Upper lobe of left lung (tissue), 6 donors: ENCODE data around the gene IFNA7. TPM values are rescaled to one million over a fixed set of nuclear protein-coding genes. Genes with fewer than 3 reads are reported as not detected.
A peak's percentile ranks its signal among the peaks of the same experiment; 100 is the strongest.

Experiments
- ATAC-seq, 2 donors: fragments of 200-7000 bp; cut with Tn5 transposase; one replicate each; pipeline ENCODE4 v1.9.1; 2022; ENCODE audit warnings: mild to moderate bottlenecking in 2 of 2, moderate library complexity in 2 of 2; ENCODE audit not compliant: low FRiP score in 2 of 2
- DNase-seq, 2 donors: peaks; one replicate each; pipeline ENCODE4 v3.0.0-alpha.2; 2019 to 2020
- H3K27ac ChIP-seq, 4 donors: fragments of 200-600 bp; sonication (generic); one replicate each; pipeline ENCODE4 v1.5.1; 2016 to 2019
- H3K27me3 ChIP-seq, 4 donors: fragments of 200-600 bp; sonication (generic); one replicate each; pipeline ENCODE4 v1.5.1; 2017 to 2019
- H3K36me3 ChIP-seq, 4 donors: fragments of 200-600 bp; sonication (generic); one replicate each; pipeline ENCODE4 v1.5.1; 2016 to 2019
- H3K4me1 ChIP-seq, 4 donors: fragments of 200-600 bp; sonication (generic); one replicate each; pipeline ENCODE4 v1.5.1; 2018 to 2019
- H3K4me3 ChIP-seq, 4 donors: fragments of 200-600 bp; sonication (generic); one replicate each; pipeline ENCODE4 v1.5.1; 2017 to 2019; ENCODE audit warnings: mild to moderate bottlenecking in 2 of 4, moderate library complexity in 1 of 4
- H3K9me3 ChIP-seq, 4 donors: fragments of 200-600 bp; sonication (generic); one replicate each; pipeline ENCODE4 v1.5.1; 2018 to 2019
- CTCF ChIP-seq, 6 experiments: fragments of 450-650 bp in 4 of 6; fragments of 200-600 bp in 2 of 6; sonication (generic) in 2 of 6; IDR thresholded peaks; one replicate each; pipeline ENCODE4 v1.5.1; 2016 to 2019; ENCODE audit warnings: antibody characterized with exemption in 6 of 6
- EP300 ChIP-seq, 4 donors: sonication (generic); formaldehyde crosslinking; IDR thresholded peaks; one replicate each; pipeline ENCODE4 v1.5.1; 2017; ENCODE audit warnings: antibody characterized with exemption in 4 of 4, control low read depth in 2 of 4
- POLR2A ChIP-seq, 4 donors: fragments of 450-650 bp; IDR thresholded peaks; one replicate each; pipeline ENCODE4 v1.5.1; 2016 to 2017; ENCODE audit warnings: antibody characterized with exemption in 4 of 4, mild to moderate bottlenecking in 2 of 4
- POLR2AphosphoS5 ChIP-seq, 2 donors: sonication (generic); formaldehyde crosslinking; IDR thresholded peaks; one replicate each; pipeline ENCODE4 v1.5.1; 2017; ENCODE audit warnings: antibody characterized with exemption in 2 of 2
- WGBS, 2 donors: methylation state at CpG; one replicate each; pipeline ENCODE4 v1.1.5; 2017 to 2018; 5-methylcytosine and 5-hydroxymethylcytosine counted together
- total RNA-seq, 6 donors: library from RNA; depleted of rRNA in 4 of 6; stranded (reverse); fragments of >200 nt in 4 of 6; gene quantifications; one replicate each; pipeline versions ENCODE4 v1.1.0 to v1.2.1, GENCODE V29; 2016 to 2021
- donor health status: DM: no; HTN: no; CAD: no; lungs with moderate emphysema.
- donor health status: DM: no; HTN: yes; CAD: no; lungs with severe emphysema.

IFNA7 gene
- total RNA-seq, 6 donors from 2014 or later, result not detected

DNA sequence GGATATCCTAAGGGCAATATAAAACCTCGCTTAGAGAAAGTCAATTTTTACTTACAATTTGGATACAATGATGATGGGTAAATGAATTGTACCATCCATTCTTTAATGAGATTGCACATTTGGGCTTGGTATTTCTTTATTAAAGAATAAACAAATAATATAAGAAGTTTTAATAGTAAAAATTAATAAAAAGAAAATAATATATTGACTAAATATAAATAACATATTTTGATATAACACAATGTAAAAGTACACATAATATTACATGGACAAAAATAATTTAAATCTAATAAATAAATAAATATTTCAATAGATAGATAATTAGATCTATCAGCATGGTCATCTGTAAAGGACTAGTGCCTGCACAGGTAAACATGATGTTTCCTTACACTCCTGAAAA is 36.5 kb downstream of the IFNA7 start:
- Histone ChIP-seq H3K9me3 (no peaks in the 10 kb centered on the region), H3K4me3 (no peak overlapping the region), H3K4me1 (no peaks in the 10 kb centered on the region), H3K36me3 (no peaks in the 10 kb centered on the region), H3K27ac (no peak overlapping the region), H3K27me3 (no peaks in the 10 kb centered on the region)
- DNase-seq (no peak), ATAC-seq (no peak)
- WGBS, 2 donors, result 92 to 95% methylated on average over 1 of the region's 1 CpG
- TF ChIP-seq POLR2AphosphoS5 (IDR thresholded peaks at IDR 0.05) (no peak), EP300 (IDR thresholded peaks at IDR 0.05) (no peak), POLR2A (IDR thresholded peaks at IDR 0.05) (no peak), CTCF (IDR thresholded peaks at IDR 0.05) (no peak)

GRCh38 chr9:21160178-21160577 is 41.8 kb downstream of the IFNA7 start:
- Histone ChIP-seq H3K27me3 (no peaks in the 10 kb centered on the region), H3K4me1 (peaks cover 0 to 4% (median 0%) of the 10 kb centered on the region in 4 donors), H3K9me3 (no peaks in the 10 kb centered on the region), H3K36me3 (no peaks in the 10 kb centered on the region), H3K27ac (no peak overlapping the region), H3K4me3 (no peak overlapping the region)
- DNase-seq (peak in 1 of 2 donors; percentile 29), ATAC-seq (no peak)
- TF ChIP-seq POLR2AphosphoS5 (IDR thresholded peaks at IDR 0.05), result no peak
- TF ChIP-seq CTCF (IDR thresholded peaks at IDR 0.05), result no peak
- TF ChIP-seq POLR2A (IDR thresholded peaks at IDR 0.05), result no peak
- no peak for TF ChIP-seq EP300 (IDR thresholded peaks at IDR 0.05)
- WGBS, 2 donors, result 9 to 13% methylated on average over 1 of the region's 1 CpG

DNA sequence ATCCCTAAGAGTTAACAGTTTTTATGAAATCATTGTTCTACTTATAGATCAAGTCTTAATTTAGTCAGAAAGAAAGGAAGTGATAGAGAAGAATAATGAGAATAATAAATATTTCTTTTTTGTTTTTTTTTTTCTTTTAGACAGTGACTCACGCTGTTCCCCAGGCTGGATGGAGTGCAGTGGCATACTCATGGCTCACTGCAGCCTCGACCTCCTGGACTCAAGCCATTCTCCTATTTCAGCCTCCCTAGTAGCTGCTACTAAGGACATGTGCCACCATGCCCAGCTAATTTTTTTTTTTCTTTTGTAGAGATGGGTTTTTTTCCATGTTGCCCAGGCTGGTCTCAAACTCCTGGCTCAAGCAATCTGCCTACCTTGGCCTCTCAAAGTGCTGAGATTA is 46.5 kb downstream of the IFNA7 start:
- no peak for DNase-seq
- WGBS, 2 donors, result 73 to 79% methylated on average over 2 of the region's 2 CpGs
- Histone ChIP-seq H3K9me3 (no peaks in the 10 kb centered on the region), H3K4me1 (peaks cover 0 to 4% (median 2%) of the 10 kb centered on the region in 4 donors), H3K4me3 (no peak overlapping the region), H3K27me3 (no peaks in the 10 kb centered on the region), H3K27ac (no peak overlapping the region), H3K36me3 (no peaks in the 10 kb centered on the region)
- TF ChIP-seq CTCF (IDR thresholded peaks at IDR 0.05) (no peak), EP300 (IDR thresholded peaks at IDR 0.05) (no peak)
- ATAC-seq, result no peak

DNA sequence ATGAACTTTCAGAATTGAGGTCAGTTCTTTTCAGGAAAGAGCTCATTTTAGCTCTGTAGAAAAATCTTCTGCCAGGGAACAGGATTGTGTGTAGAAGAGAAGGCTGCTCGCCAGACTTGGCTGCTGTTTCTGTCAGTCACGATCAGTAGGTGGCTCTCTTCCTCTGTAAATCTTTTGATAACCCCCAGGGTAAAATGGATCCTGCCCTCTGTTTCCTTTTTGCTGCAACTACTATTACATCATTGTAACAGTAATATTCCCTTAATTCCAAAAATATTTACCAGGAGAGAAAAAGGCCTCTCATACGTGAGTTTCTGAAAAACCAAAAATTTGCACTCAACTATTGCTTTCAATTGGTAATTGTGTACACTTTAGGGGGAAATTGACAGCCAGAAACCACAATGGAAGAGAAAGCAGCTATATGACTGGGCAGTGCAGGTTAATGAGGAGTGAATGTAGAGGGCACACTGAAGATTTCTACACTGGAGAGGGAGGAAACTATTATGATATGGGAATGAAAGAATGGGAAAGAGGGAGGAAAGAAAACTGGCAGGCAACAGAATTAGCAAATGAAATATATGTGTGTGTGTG is 47.9 kb downstream of the IFNA7 start:
- 9 to 17% methylated on average over 3 of the region's 3 CpGs for WGBS, 2 donors
- Histone ChIP-seq H3K27me3 (no peaks in the 10 kb centered on the region), H3K4me3 (no peak overlapping the region), H3K9me3 (no peaks in the 10 kb centered on the region), H3K4me1 (peaks cover 0 to 4% (median 0%) of the 10 kb centered on the region in 4 donors), H3K36me3 (no peaks in the 10 kb centered on the region), H3K27ac (no peak overlapping the region)
- ATAC-seq, result peak in 1 of 2 donors; percentile 63
- TF ChIP-seq EP300 (IDR thresholded peaks at IDR 0.05) (no peak), POLR2A (IDR thresholded peaks at IDR 0.05) (no peak), CTCF (IDR thresholded peaks at IDR 0.05) (no peak), POLR2AphosphoS5 (IDR thresholded peaks at IDR 0.05) (no peak)
- no peak for DNase-seq

GRCh38 chr9:21153336-21154017 is 48.5 kb downstream of the IFNA7 start:
- TF ChIP-seq POLR2A (IDR thresholded peaks at IDR 0.05) (no peak), CTCF (IDR thresholded peaks at IDR 0.05) (no peak), EP300 (IDR thresholded peaks at IDR 0.05) (no peak), POLR2AphosphoS5 (IDR thresholded peaks at IDR 0.05) (no peak)

More at GRCh38 chr9:21153336-21154017, 48.5 kb downstream of the IFNA7 start:
- Histone ChIP-seq H3K9me3 (peaks cover 0 to under 1% (median 0%) of the 10 kb centered on the region in 4 donors), H3K36me3 (no peaks in the 10 kb centered on the region), H3K4me1 (peaks cover 0 to 4% (median 0%) of the 10 kb centered on the region in 4 donors), H3K4me3 (no peak overlapping the region), H3K27ac (no peak overlapping the region), H3K27me3 (no peaks in the 10 kb centered on the region)
- peak in 1 of 2 donors; percentile 31 for ATAC-seq
- DNase-seq, result no peak
- WGBS, 2 donors, result 32 to 42% methylated on average over 3 of the region's 3 CpGs
